Aorta (tissue), 5 donors: ENCODE results near the gene RAP1GAP2. TPM values are rescaled to one million over a fixed set of nuclear protein-coding genes. Genes with fewer than 3 reads are reported as not detected.
"Not testable (repeated sequence)": the region's sequence is repeated elsewhere in the genome, so short reads cannot be mapped to it uniquely, and the experiment has no call there.

Source experiments
- ATAC-seq: fragments of 200-7000 bp; cut with Tn5 transposase; one replicate; pipeline ENCODE4 v1.9.1; 2022; ENCODE audit warnings: moderate library complexity; ENCODE audit not compliant: low FRiP score
- DNase-seq, 2 donors: peaks; one replicate each; pipeline ENCODE4 v3.0.0-alpha.2; 2020
- H3K27ac ChIP-seq, 2 donors: one replicate each; pipeline ENCODE4 v1.5.1; 2013; ENCODE audit warnings: low read length in 2 of 2, mild to moderate bottlenecking in 2 of 2, moderate library complexity in 2 of 2, control low read depth in 1 of 2, inconsistent platforms in 1 of 2, low read depth in 1 of 2
- H3K27me3 ChIP-seq, 2 donors: one replicate each; pipeline ENCODE4 v1.6.1; 2013; ENCODE audit warnings: control low read depth in 1 of 2, low read length in 1 of 2, mild to moderate bottlenecking in 1 of 2, moderate library complexity in 1 of 2; ENCODE audit not compliant: insufficient read depth in 2 of 2, control insufficient read depth in 1 of 2
- H3K36me3 ChIP-seq, 2 donors: one replicate each; pipeline ENCODE4 v1.6.1; 2013; ENCODE audit warnings: control low read depth in 1 of 2, low read length in 1 of 2, mild to moderate bottlenecking in 1 of 2; ENCODE audit not compliant: insufficient read depth in 2 of 2, control insufficient read depth in 1 of 2
- H3K4me1 ChIP-seq, 2 donors: one replicate each; pipeline ENCODE4 v1.6.1; 2013; ENCODE audit warnings: low read length in 2 of 2, control low read depth in 1 of 2, mild to moderate bottlenecking in 1 of 2, moderate library complexity in 1 of 2; ENCODE audit not compliant: insufficient read depth in 2 of 2, control insufficient read depth in 1 of 2
- H3K4me3 ChIP-seq, 2 donors: one replicate each; pipeline ENCODE4 v1.5.1; 2013; ENCODE audit warnings: low read length in 2 of 2, control low read depth in 1 of 2, mild to moderate bottlenecking in 1 of 2
- H3K9me3 ChIP-seq: one replicate; pipeline ENCODE4 v1.6.1; 2013; ENCODE audit warnings: mild to moderate bottlenecking, low read length; ENCODE audit not compliant: control insufficient read depth
- WGBS, 2 donors: extraction: QIAGEN DNeasy Blood & Tissue Kit; methylation state at CpG; one replicate each; pipeline ENCODE4 v1.1.7; 2013; 5-methylcytosine and 5-hydroxymethylcytosine counted together
- intact Hi-C, 2 donors: fragments of 100-400 bp; cut with DNase I; formaldehyde crosslinking; loops; one replicate each; pipeline versions ENCODE4 v1.14.2 to v1.15.0; 2022
- polyA plus RNA-seq, 2 donors: library from polyadenylated mRNA; stranded (reverse); fragments of 200-250 nt; gene quantifications; one replicate each; pipeline ENCODE4 v1.2.3, GENCODE V29; 2013
- total RNA-seq, 2 donors: library from RNA; stranded (reverse); fragmentation: NEBNext Ultra II Directional; extraction: Animal tissue kit (Norgen Biotek cat#: 25700); gene quantifications; one replicate each; pipeline ENCODE4 v1.2.1, GENCODE V29; 2021
- donor health status: healthy with polysubstance abuse.
- donor health status: Bipolar disorder and iron deficiency.
- donor health status: DM: no; HTN: no; CAD: no.
- donor health status: DM: no; HTN: no; CAD: no.
- donor health status: DM: yes; HTN: yes; CAD: no.

The RAP1GAP2 gene
- total and polyA plus RNA-seq, 4 donors, result 2.0 to 7.7 (median 4.2) TPM

DNA sequence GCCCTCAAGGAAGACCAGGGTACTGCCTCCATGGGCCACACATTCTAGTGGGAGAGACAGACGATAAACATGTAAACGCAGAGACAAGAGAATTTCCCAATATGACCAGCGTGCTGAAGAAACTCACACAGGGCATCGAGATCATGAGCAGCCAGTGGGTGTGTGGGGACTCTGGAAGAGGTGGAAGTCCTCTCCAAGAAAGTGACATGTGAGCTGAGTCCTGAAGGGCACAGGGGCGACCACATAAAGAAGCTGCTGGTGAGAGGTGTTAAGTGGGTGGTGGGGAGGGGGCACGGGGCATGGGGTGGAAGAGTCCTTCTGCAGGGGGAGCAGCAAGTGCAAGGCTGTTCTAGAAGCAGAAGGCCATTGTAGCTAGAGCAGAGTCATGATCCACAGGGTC is 21.0 kb upstream of the RAP1GAP2 start:
- ATAC-seq, result no peak
- no peaks in the 10 kb centered on the region for H3K27me3 ChIP-seq
- H3K27ac ChIP-seq, result no peak overlapping the region
- WGBS, 2 donors, result 75 to 78% methylated on average over 6 of the region's 6 CpGs
- H3K4me1 ChIP-seq, result no peaks in the 10 kb centered on the region
- H3K9me3 ChIP-seq, result no peaks in the 10 kb centered on the region
- no peak overlapping the region for H3K4me3 ChIP-seq
- DNase-seq, result no peak
- H3K36me3 ChIP-seq, result no peaks in the 10 kb centered on the region
- intact Hi-C loops, result no loop called here

- intact Hi-C loops, result no loop called here
- no peak overlapping the region for H3K4me3 ChIP-seq
- no peak for ATAC-seq
- no peak for DNase-seq
- no peak overlapping the region for H3K27ac ChIP-seq
- no peaks in the 10 kb centered on the region for H3K4me1 ChIP-seq
- H3K9me3 ChIP-seq, result no peaks in the 10 kb centered on the region
- H3K36me3 ChIP-seq, result no peaks in the 10 kb centered on the region
- no peaks in the 10 kb centered on the region for H3K27me3 ChIP-seq
- 0 to 1% methylated on average over 41 to 80 of the region's 80 CpGs for WGBS, 2 donors
Measured at GRCh38 chr17:2776589-2777241, 19.5 kb upstream of the RAP1GAP2 start.

- no peak overlapping the region for H3K27ac ChIP-seq
- H3K36me3 ChIP-seq, result no peaks in the 10 kb centered on the region
- WGBS, 2 donors, result 27 to 28% methylated on average over 11 of the region's 11 CpGs
- intact Hi-C loops, result no loop called here
- no peaks in the 10 kb centered on the region for H3K4me1 ChIP-seq
- DNase-seq (no peak), ATAC-seq (no peak)
- no peaks in the 10 kb centered on the region for H3K9me3 ChIP-seq
- no peaks in the 10 kb centered on the region for H3K27me3 ChIP-seq
- no peak overlapping the region for H3K4me3 ChIP-seq
Measured at GRCh38 chr17:2777242-2777867, 18.9 kb upstream of the RAP1GAP2 start.

DNA sequence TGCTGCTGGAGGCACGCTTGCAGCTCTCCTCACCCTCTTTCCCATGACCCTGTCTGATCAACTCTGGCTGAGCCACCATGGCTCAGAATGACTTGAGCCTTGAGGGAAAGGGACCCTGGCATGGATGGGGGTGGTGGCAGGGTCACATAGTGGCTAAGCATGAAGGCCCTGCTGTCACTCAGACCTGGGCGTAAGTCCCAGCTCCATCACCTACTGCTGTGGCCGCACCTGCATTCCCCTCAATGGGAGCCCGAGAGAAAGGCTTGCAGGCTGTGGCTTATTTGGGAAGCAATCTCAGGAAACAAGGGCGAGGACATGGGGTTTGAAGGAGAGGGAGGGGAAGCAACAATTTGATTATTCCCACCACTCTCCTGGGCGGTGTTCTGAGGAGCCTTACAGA is 17.7 kb upstream of the RAP1GAP2 start:
- H3K4me3 ChIP-seq, result no peak overlapping the region
- intact Hi-C loops, result no loop called here
- H3K9me3 ChIP-seq, result peaks cover 2% of the 10 kb centered on the region
- no peaks in the 10 kb centered on the region for H3K4me1 ChIP-seq
- DNase-seq, result no peak
- no peaks in the 10 kb centered on the region for H3K27me3 ChIP-seq
- WGBS, 2 donors, result 64 to 70% methylated on average over 6 of the region's 6 CpGs
- no peak for ATAC-seq
- H3K36me3 ChIP-seq, result no peaks in the 10 kb centered on the region
- H3K27ac ChIP-seq, result no peak overlapping the region

GRCh38 chr17:2779545-2779944 is 16.7 kb upstream of the RAP1GAP2 start:
- DNase-seq (no peak), ATAC-seq (no peak)
- Histone ChIP-seq H3K4me3 (no peak overlapping the region), H3K27me3 (no peaks in the 10 kb centered on the region), H3K27ac (no peak overlapping the region), H3K36me3 (no peaks in the 10 kb centered on the region), H3K4me1 (no peaks in the 10 kb centered on the region), H3K9me3 (peaks cover 5% of the 10 kb centered on the region)
- intact Hi-C loops, result no loop called here
- WGBS, 2 donors, result 82 to 86% methylated on average over 7 of the region's 7 CpGs

- no peak overlapping the region for H3K4me3 ChIP-seq
- WGBS, 2 donors, result 81 to 87% methylated on average over 12 of the region's 12 CpGs
Measured at GRCh38 chr17:2780256-2780655, 16.0 kb upstream of the RAP1GAP2 start.

DNA sequence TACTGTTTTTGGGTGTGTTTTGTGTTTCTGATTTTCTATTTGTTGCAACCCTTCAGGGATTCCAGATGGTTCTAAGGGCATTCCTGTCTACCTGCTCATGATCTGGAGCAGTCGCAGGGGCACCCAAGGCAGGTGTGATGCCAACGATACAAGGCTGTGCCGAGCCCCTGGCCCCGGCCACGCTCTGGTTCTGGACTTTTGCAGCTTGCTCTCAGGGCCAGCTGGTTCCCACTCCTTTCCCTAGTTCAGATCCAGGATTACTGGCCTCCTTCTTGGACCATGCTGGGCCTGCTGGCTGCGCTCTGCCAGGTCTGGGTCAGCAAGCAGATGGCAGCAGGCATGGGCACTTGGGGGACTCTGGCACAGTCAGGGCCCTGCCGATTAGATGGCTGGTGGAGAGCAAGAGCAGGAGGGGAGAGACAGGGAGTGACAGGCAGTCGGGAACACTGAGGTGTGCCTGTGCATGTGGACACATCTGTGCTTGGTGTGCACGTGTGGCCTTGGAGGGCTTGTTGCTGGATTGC is 15.2 kb upstream of the RAP1GAP2 start:
- no peak overlapping the region for H3K4me3 ChIP-seq
- H3K9me3 ChIP-seq, result peaks cover 5% of the 10 kb centered on the region
- H3K4me1 ChIP-seq, result no peaks in the 10 kb centered on the region
- no peaks in the 10 kb centered on the region for H3K27me3 ChIP-seq
- intact Hi-C loops, result no loop called here
- no peak for ATAC-seq
- DNase-seq, result no peak
- no peak overlapping the region for H3K27ac ChIP-seq
- H3K36me3 ChIP-seq, result no peaks in the 10 kb centered on the region
- 79 to 82% methylated on average over 9 of the region's 9 CpGs for WGBS, 2 donors

More at GRCh38 chr17:2780256-2780655, 16.0 kb upstream of the RAP1GAP2 start:
- no peaks in the 10 kb centered on the region for H3K36me3 ChIP-seq
- no peaks in the 10 kb centered on the region for H3K4me1 ChIP-seq
- ATAC-seq (no peak), DNase-seq (no peak)
- intact Hi-C loops, result no loop called here
- peaks cover 5% of the 10 kb centered on the region for H3K9me3 ChIP-seq
- H3K27ac ChIP-seq, result no peak overlapping the region
- H3K27me3 ChIP-seq, result no peaks in the 10 kb centered on the region

- H3K27ac ChIP-seq, H3K27me3 ChIP-seq, H3K4me1 ChIP-seq, DNase-seq, intact Hi-C loops, H3K9me3 ChIP-seq, H3K36me3 ChIP-seq, H3K4me3 ChIP-seq, ATAC-seq: not testable (repeated sequence)
- WGBS, 2 donors, result 90 to 93% methylated on average over 15 of the region's 15 CpGs
Measured at GRCh38 chr17:2781598-2781997, 14.6 kb upstream of the RAP1GAP2 start.

- intact Hi-C loops, result no loop called here
- H3K4me3 ChIP-seq, result no peak overlapping the region
- DNase-seq (no peak), ATAC-seq (no peak)
- no peaks in the 10 kb centered on the region for H3K36me3 ChIP-seq
- H3K4me1 ChIP-seq, result no peaks in the 10 kb centered on the region
- H3K9me3 ChIP-seq, result peaks cover 5% of the 10 kb centered on the region
- H3K27ac ChIP-seq, result no peak overlapping the region
- WGBS, 2 donors, result 39 to 42% methylated on average over 6 of the region's 6 CpGs
- no peaks in the 10 kb centered on the region for H3K27me3 ChIP-seq
Measured at GRCh38 chr17:2782055-2782454, 14.2 kb upstream of the RAP1GAP2 start.
